ENCODE data around the gene SPRED2.

SPRED2 gene

DNA sequence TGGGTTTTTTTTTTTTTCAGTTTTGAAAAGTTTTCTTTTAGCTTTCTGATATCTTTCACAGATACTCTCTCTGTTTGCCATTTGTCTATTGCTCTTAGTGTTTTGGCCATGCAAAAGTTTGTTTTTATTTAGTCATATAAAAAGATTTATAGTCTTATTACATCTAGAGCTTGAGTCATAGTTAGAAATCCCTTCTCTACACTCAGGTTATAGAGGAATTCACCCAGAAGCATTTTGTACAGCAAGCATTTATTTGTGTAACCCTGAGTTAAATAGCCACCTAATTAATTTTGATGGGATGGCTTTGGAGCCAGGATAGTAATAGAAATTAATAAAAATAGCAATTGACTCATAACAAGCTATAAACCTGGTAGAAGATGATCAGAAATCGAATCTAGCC lies 169.1 kb downstream of the SPRED2 start:
- no peak for DNase-seq
- ATAC-seq (replicated peaks) = no peak
- H3K36me3 Mint-ChIP-seq (ENCODE audit: insufficient read depth) = peaks cover 88% of the 10 kb centered on the region
- no peaks in the 10 kb centered on the region for H3K9me3 Mint-ChIP-seq
- no peak overlapping the region for H3K27ac Mint-ChIP-seq
- H3K27me3 Mint-ChIP-seq = no peaks in the 10 kb centered on the region
- no peak overlapping the region for H3K4me3 Mint-ChIP-seq
- peaks cover 11 to 32% of the 10 kb centered on the region in 2 donors for H3K4me1 Mint-ChIP-seq (ENCODE audit: low read depth in 2 of 2)

GRCh38 chr2:65261676-65262075 lies 170.7 kb downstream of the SPRED2 start:
- DNase-seq (no peak), ATAC-seq (replicated peaks) (no peak)
- no peak overlapping the region for H3K4me3 Mint-ChIP-seq
- no peaks in the 10 kb centered on the region for H3K27me3 Mint-ChIP-seq
- H3K27ac Mint-ChIP-seq = peak overlapping the region in 1 of 2 donors; percentile 79
- no peaks in the 10 kb centered on the region for H3K9me3 Mint-ChIP-seq
- peaks cover 16 to 43% of the 10 kb centered on the region in 2 donors for H3K4me1 Mint-ChIP-seq (ENCODE audit: low read depth in 2 of 2)
- peaks cover 91% of the 10 kb centered on the region for H3K36me3 Mint-ChIP-seq (ENCODE audit: insufficient read depth)
